ENCODE measurements around the gene SLC45A2. TPM values are rescaled to one million over a fixed set of nuclear protein-coding genes. Genes with fewer than 3 reads are reported as not detected.

Gene SLC45A2
- total RNA-seq, 2 donors from 2014 or later: 0.32 TPM; not detected in 1

DNA sequence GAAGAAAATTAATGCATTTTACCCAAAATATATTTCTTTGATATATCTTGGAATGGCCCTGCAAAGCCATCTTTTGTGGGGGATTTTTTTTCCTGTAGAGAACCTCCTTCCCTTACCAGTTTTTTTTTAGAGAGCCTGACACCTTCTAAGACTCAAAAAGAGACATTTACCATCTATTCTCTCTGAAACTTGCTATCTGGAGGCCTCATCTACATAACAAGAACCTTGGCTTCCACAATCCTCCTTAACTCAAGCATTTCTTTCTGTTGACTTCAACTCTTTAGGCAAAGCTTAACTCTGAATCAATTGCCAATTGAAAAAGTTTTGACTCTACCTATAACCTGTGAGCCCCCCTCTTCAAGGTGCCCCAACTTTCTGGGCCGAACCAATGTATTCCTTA lies 6.2 kb downstream of the SLC45A2 start:
- no peak overlapping the region for H3K27ac ChIP-seq
- H3K9me3 ChIP-seq: no peaks in the 10 kb centered on the region
- H3K27me3 ChIP-seq: no peaks in the 10 kb centered on the region
- no peak for DNase-seq
- H3K4me1 ChIP-seq: no peaks in the 10 kb centered on the region
- TF ChIP-seq, protein P1, sequence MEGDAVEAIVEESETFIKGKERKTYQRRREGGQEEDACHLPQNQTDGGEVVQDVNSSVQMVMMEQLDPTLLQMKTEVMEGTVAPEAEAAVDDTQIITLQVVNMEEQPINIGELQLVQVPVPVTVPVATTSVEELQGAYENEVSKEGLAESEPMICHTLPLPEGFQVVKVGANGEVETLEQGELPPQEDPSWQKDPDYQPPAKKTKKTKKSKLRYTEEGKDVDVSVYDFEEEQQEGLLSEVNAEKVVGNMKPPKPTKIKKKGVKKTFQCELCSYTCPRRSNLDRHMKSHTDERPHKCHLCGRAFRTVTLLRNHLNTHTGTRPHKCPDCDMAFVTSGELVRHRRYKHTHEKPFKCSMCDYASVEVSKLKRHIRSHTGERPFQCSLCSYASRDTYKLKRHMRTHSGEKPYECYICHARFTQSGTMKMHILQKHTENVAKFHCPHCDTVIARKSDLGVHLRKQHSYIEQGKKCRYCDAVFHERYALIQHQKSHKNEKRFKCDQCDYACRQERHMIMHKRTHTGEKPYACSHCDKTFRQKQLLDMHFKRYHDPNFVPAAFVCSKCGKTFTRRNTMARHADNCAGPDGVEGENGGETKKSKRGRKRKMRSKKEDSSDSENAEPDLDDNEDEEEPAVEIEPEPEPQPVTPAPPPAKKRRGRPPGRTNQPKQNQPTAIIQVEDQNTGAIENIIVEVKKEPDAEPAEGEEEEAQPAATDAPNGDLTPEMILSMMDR (IDR thresholded peaks at IDR 0.05): no peak
- intact Hi-C loops (cut with DNase I): no loop called here
- no peak overlapping the region for H3K9ac ChIP-seq (ENCODE audit: low read depth in 2 of 2, low read length in 2 of 2)
- H3K4me3 ChIP-seq: no peak overlapping the region
- no peaks in the 10 kb centered on the region for H3K36me3 ChIP-seq

DNA sequence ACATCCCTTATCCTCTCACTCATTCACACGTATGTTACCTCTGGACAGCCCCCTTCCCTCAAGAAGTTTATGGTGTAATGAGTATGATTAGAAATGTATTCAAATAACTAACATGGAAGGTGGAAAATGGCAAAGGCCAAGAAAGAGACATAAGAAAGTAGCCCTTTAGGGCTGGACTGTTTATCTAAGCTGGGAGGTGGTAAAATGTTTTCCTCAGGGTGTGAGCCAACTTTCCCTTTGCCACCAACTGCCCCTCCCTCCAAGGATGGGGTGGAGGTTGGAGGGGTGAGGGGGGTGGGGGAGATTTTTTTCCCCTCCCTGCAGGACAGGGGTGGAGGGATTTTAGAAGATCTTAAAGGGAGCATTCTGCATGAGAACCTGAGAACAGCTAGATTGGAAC lies 8.2 kb downstream of the SLC45A2 start:
- TF ChIP-seq, protein P1 (IDR thresholded peaks at IDR 0.05): no peak
- no peaks in the 10 kb centered on the region for H3K4me1 ChIP-seq
- no peaks in the 10 kb centered on the region for H3K27me3 ChIP-seq
- intact Hi-C loops (cut with DNase I): no loop called here
- no peaks in the 10 kb centered on the region for H3K9me3 ChIP-seq
- no peak for DNase-seq
- no peak overlapping the region for H3K4me3 ChIP-seq
- H3K36me3 ChIP-seq: no peaks in the 10 kb centered on the region
- H3K27ac ChIP-seq: no peak overlapping the region
- no peak overlapping the region for H3K9ac ChIP-seq (ENCODE audit: low read depth in 2 of 2, low read length in 2 of 2)

DNA sequence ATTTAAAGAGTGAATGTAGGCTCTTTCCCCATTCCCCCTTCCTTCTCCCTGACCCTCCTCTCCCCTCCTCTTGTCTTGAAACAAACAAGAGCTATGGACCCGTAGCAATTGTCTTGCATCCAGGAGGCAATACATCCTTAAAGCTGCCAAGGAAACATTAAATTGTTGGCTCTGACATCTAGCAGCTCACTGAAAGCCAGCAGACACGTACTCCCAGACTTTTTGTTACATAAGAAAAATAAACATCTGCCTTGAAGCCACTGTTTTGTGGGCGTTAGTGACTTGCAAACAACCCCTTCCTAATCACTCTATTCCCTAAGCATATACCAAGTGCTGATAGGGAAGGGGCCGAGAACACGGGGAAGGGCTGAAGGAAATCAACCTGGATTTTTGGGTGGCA lies 8.6 kb downstream of the SLC45A2 start:
- Histone ChIP-seq H3K4me3 (no peak overlapping the region), H3K27ac (no peak overlapping the region), H3K4me1 (no peaks in the 10 kb centered on the region), H3K27me3 (no peaks in the 10 kb centered on the region), H3K9me3 (no peaks in the 10 kb centered on the region), H3K9ac (ENCODE audit: low read depth in 2 of 2, low read length in 2 of 2) (no peak overlapping the region), H3K36me3 (no peaks in the 10 kb centered on the region)
- intact Hi-C loops (cut with DNase I): no loop called here
- TF ChIP-seq, protein P1 (IDR thresholded peaks at IDR 0.05): no peak
- DNase-seq: no peak

DNA sequence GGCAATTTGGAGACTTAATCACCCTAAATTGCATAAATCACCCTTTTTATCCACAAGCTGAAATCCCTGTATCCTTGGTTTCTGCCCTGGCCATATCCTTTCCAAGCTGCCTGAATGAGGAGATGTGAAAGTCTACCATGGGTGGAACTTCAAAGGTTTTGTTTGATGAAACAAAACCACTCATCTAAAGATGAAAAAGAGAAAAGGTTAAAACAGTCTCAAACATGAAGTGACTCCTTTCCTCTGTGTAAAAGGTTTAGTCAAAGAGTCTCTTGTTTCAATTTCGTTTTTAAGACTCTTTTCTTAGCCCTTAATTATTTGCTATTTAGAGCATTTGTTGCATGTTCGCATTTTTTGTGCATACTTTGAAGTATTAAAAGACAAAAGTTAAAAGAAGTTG lies 11.2 kb downstream of the SLC45A2 start:
- no peak overlapping the region for H3K27ac ChIP-seq
- TF ChIP-seq, protein P1 (IDR thresholded peaks at IDR 0.05): no peak
- no peak overlapping the region for H3K4me3 ChIP-seq
- intact Hi-C loops (cut with DNase I): no loop called here
- DNase-seq: no peak
- no peaks in the 10 kb centered on the region for H3K4me1 ChIP-seq
- H3K27me3 ChIP-seq: no peaks in the 10 kb centered on the region
- no peak overlapping the region for H3K9ac ChIP-seq (ENCODE audit: low read depth in 2 of 2, low read length in 2 of 2)
- H3K9me3 ChIP-seq: no peaks in the 10 kb centered on the region
- H3K36me3 ChIP-seq: no peaks in the 10 kb centered on the region

DNA sequence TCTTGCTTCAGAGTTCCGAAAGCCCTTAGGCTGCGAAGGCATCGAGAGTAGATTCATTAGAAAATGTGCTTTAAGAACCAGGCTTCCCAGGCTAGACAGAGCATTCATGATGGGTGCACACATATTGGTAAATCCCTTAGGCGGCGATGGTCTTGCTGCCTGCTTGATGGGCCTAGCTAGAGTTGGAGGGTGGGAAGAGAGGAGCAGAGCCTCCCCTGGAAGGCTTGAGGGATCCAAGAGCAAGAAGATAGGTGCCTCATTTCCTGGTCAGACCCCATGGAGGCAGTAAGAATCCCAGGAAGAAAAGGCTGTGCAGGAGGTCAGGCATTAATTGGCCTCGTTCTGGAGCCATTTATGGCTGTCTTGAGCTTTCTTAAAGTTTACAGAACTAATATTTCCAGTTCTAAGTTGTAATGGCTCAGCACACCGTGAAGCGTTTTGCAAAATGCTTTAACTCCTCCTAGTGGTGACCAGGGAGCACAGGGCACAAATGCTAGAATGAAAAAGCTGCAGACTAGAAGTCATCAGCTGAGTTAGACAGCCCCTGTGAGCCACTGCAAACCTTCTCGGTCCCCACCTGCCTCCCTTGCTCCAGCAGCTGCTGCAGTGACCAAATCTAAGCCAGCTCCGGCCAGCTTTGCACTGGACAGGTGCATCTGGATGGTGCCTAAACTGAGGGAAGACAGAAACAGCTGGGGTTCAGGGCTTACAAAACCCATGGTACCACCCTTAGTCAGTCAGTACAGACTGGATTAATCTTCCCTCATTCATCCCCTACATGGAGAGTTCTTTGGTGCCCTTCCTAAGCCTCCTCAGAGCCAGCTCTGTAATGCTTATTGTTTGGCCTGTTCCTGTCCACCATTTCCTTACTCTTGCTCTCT lies 14.7 kb downstream of the SLC45A2 start:
- intact Hi-C loops (cut with DNase I): no loop called here
- Histone ChIP-seq H3K9ac (ENCODE audit: low read depth in 2 of 2, low read length in 2 of 2) (no peak overlapping the region), H3K4me3 (no peak overlapping the region), H3K36me3 (no peaks in the 10 kb centered on the region), H3K27me3 (no peaks in the 10 kb centered on the region), H3K9me3 (no peaks in the 10 kb centered on the region), H3K4me1 (no peaks in the 10 kb centered on the region), H3K27ac (no peak overlapping the region)
- TF ChIP-seq, protein P1 (IDR thresholded peaks at IDR 0.05): peak; percentile 51
- DNase-seq: no peak

Data from colonic mucosa (tissue), 4 donors.